ENCODE measurements around the gene LRP1B.

The LRP1B gene

DNA sequence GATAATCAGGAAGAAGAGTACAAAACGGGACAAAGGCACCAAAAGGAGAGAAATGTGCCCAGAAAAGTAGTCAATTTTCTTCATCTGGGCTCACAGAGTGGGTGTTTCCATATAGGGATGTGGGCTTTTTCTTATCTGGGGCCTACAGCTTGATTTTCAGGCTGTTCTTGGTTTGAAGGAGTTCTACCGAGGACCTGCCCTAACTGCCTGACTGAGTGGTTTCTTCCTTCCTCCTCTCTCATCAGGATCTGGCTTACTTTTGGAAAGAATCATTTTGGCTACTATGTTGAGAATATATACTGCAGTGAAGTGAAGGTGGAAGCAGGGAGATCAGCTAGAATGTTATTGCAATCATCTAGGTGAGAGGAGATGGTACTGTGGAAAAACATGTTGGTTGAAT lies 316.7 kb downstream of the LRP1B start:
- H3F3A ChIP-seq (ENCODE audit: insufficient read depth, low read length) = no peaks in the 10 kb centered on the region
- H3K79me2 ChIP-seq (ENCODE audit: insufficient read depth, low read length) = no peaks in the 10 kb centered on the region
- no peaks in the 10 kb centered on the region for H3K36me3 ChIP-seq (ENCODE audit: insufficient read depth, low read length)
- no peak overlapping the region for H2AFZ ChIP-seq (ENCODE audit: low read length)
- no peaks in the 10 kb centered on the region for H3K9me3 ChIP-seq (ENCODE audit: low read length)
- no peak overlapping the region for H3K9ac ChIP-seq (ENCODE audit: low read length)
- H3K27ac ChIP-seq (ENCODE audit: low read depth, low read length, poor library complexity, severe bottlenecking) = no peak overlapping the region
- no peaks in the 10 kb centered on the region for H3K4me1 ChIP-seq (ENCODE audit: insufficient read depth, low read length, severe bottlenecking)
- TF ChIP-seq, protein P1, sequence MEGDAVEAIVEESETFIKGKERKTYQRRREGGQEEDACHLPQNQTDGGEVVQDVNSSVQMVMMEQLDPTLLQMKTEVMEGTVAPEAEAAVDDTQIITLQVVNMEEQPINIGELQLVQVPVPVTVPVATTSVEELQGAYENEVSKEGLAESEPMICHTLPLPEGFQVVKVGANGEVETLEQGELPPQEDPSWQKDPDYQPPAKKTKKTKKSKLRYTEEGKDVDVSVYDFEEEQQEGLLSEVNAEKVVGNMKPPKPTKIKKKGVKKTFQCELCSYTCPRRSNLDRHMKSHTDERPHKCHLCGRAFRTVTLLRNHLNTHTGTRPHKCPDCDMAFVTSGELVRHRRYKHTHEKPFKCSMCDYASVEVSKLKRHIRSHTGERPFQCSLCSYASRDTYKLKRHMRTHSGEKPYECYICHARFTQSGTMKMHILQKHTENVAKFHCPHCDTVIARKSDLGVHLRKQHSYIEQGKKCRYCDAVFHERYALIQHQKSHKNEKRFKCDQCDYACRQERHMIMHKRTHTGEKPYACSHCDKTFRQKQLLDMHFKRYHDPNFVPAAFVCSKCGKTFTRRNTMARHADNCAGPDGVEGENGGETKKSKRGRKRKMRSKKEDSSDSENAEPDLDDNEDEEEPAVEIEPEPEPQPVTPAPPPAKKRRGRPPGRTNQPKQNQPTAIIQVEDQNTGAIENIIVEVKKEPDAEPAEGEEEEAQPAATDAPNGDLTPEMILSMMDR (IDR thresholded peaks at IDR 0.05; ENCODE audit: low read length) = no peak
- TF ChIP-seq EZH2 (IDR thresholded peaks at IDR 0.05; ENCODE audit: borderline replicate concordance, low read length) = no peak
- no peaks in the 10 kb centered on the region for H4K20me1 ChIP-seq (ENCODE audit: insufficient read depth, low read length)
- no peaks in the 10 kb centered on the region for H3K27me3 ChIP-seq (ENCODE audit: insufficient read depth, low read length)
- H3K4me3 ChIP-seq (ENCODE audit: low read depth, low read length, poor library complexity, severe bottlenecking) = no peak overlapping the region
- no peak overlapping the region for H3K4me2 ChIP-seq (ENCODE audit: low read length)
- H3K9me2 ChIP-seq (ENCODE audit: low read depth, low read length) = no peaks in the 10 kb centered on the region

DNA sequence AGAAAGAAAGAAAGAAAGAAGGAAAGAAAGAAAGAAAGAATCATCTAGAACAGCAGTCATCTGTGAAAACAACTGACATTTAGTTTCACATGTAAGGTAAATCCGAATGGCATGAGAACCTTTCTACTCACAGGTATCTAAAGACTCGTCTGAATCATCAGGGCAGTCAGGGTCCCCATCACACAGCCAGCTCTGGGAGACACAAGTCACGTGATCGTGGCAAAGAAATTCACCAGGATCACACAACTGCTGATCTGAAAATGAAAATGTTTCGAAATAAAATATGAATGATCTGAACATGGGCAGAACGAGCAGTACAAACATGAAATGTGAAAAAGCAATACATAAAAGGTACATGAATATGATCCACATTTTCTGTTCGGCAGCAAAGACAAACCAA lies 320.7 kb downstream of the LRP1B start:
- TF ChIP-seq, protein P1 (IDR thresholded peaks at IDR 0.05; ENCODE audit: low read length) = no peak
- no peak for TF ChIP-seq EZH2 (IDR thresholded peaks at IDR 0.05; ENCODE audit: borderline replicate concordance, low read length)
- Histone ChIP-seq H3F3A (ENCODE audit: insufficient read depth, low read length) (no peaks in the 10 kb centered on the region), H3K4me1 (ENCODE audit: insufficient read depth, low read length, severe bottlenecking) (no peaks in the 10 kb centered on the region), H3K9me2 (ENCODE audit: low read depth, low read length) (no peaks in the 10 kb centered on the region), H3K4me3 (ENCODE audit: low read depth, low read length, poor library complexity, severe bottlenecking) (no peak overlapping the region), H2AFZ (ENCODE audit: low read length) (no peak overlapping the region), H3K27me3 (ENCODE audit: insufficient read depth, low read length) (no peaks in the 10 kb centered on the region), H3K36me3 (ENCODE audit: insufficient read depth, low read length) (no peaks in the 10 kb centered on the region), H4K20me1 (ENCODE audit: insufficient read depth, low read length) (no peaks in the 10 kb centered on the region), H3K9ac (ENCODE audit: low read length) (no peak overlapping the region), H3K79me2 (ENCODE audit: insufficient read depth, low read length) (no peaks in the 10 kb centered on the region), H3K9me3 (ENCODE audit: low read length) (no peaks in the 10 kb centered on the region), H3K4me2 (ENCODE audit: low read length) (no peak overlapping the region), H3K27ac (ENCODE audit: low read depth, low read length, poor library complexity, severe bottlenecking) (no peak overlapping the region)

DNA sequence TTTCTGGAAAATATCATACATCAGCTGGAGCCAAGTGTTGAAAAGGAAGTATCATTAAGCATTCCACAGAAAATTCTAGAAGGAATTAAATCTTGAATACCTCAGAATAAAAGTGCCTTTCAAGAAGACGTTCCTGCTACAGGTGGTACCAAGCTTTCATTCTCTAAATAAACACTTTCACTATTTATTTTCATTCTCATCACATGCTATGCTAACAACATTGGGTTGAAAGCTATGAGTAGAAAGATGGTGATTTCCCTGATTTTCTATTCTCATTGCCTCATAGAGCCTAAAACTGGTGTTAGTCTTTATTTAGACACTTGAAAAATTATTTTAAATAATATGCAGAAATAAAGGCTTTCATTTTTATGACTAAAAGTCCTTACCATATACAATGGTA lies 324.7 kb downstream of the LRP1B start:
- H3K9me3 ChIP-seq (ENCODE audit: low read length) = no peaks in the 10 kb centered on the region
- no peaks in the 10 kb centered on the region for H3F3A ChIP-seq (ENCODE audit: insufficient read depth, low read length)
- no peak overlapping the region for H3K4me3 ChIP-seq (ENCODE audit: low read depth, low read length, poor library complexity, severe bottlenecking)
- H3K4me1 ChIP-seq (ENCODE audit: insufficient read depth, low read length, severe bottlenecking) = no peaks in the 10 kb centered on the region
- no peak overlapping the region for H3K27ac ChIP-seq (ENCODE audit: low read depth, low read length, poor library complexity, severe bottlenecking)
- TF ChIP-seq EZH2 (IDR thresholded peaks at IDR 0.05; ENCODE audit: borderline replicate concordance, low read length) = no peak
- TF ChIP-seq, protein P1 (IDR thresholded peaks at IDR 0.05; ENCODE audit: low read length) = no peak
- no peaks in the 10 kb centered on the region for H3K79me2 ChIP-seq (ENCODE audit: insufficient read depth, low read length)
- no peak overlapping the region for H3K9ac ChIP-seq (ENCODE audit: low read length)
- H3K36me3 ChIP-seq (ENCODE audit: insufficient read depth, low read length) = no peaks in the 10 kb centered on the region
- H3K4me2 ChIP-seq (ENCODE audit: low read length) = no peak overlapping the region
- H3K27me3 ChIP-seq (ENCODE audit: insufficient read depth, low read length) = no peaks in the 10 kb centered on the region
- H2AFZ ChIP-seq (ENCODE audit: low read length) = no peak overlapping the region
- H3K9me2 ChIP-seq (ENCODE audit: low read depth, low read length) = no peaks in the 10 kb centered on the region
- H4K20me1 ChIP-seq (ENCODE audit: insufficient read depth, low read length) = no peaks in the 10 kb centered on the region
